GM12872 (cell line): ENCODE data around the gene PUDP.

Experiments used
- TF ChIP-seq, protein P1 (sequence below): IDR thresholded peaks from 3 replicates; pipeline ENCODE4 v1.5.1; 2011; ENCODE audit warnings: low read depth, mild to moderate bottlenecking, low read length, moderate library complexity; ENCODE audit not compliant: insufficient read depth

The PUDP gene

DNA sequence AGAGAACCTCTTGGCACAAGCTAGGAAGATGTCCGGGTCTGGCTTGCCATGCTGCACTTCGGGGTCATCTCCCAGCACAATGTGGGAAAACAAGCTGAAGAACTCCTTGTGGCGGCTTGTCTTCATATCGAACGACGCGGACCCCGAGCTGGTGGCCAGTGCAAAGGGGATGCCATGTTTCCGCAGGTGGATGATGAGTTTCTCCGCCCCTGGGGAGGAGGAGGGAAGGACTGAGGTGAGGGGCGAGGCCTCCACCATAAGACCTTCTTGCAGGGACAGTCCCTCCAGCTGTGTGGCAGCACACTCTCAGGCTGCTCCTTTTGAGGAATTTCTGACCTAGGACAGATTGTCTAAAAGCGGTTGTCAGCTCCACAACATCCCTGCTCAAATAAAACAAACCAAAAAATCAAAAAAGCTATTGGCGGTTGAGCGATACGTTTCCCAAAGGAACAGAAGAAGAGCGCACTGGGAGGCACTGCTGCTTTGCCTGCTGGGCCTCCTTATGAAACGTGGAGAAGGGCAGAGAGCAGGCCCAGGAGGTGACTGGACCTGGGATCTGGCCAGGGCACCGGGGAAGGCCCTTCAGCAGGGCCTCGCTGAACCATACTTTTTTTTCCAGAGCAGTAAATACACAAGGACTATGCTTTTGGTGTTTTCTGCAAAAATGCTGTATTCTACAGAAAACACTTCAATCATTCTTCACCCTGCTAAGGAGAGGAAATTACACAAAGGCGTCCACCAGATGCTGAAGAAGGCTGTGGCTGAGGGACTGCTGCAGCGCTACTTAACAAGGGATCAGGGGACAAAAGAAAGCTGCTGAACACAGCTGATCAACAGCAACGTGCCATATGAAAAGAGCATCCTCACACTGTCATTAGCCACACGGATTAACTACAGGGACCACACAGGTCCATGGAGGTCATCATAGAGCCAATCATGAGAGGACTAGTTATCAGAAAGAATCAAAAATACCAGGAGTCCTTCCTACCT is 70.4 kb downstream of the PUDP start:
- TF ChIP-seq, protein P1, sequence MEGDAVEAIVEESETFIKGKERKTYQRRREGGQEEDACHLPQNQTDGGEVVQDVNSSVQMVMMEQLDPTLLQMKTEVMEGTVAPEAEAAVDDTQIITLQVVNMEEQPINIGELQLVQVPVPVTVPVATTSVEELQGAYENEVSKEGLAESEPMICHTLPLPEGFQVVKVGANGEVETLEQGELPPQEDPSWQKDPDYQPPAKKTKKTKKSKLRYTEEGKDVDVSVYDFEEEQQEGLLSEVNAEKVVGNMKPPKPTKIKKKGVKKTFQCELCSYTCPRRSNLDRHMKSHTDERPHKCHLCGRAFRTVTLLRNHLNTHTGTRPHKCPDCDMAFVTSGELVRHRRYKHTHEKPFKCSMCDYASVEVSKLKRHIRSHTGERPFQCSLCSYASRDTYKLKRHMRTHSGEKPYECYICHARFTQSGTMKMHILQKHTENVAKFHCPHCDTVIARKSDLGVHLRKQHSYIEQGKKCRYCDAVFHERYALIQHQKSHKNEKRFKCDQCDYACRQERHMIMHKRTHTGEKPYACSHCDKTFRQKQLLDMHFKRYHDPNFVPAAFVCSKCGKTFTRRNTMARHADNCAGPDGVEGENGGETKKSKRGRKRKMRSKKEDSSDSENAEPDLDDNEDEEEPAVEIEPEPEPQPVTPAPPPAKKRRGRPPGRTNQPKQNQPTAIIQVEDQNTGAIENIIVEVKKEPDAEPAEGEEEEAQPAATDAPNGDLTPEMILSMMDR: no peak

DNA sequence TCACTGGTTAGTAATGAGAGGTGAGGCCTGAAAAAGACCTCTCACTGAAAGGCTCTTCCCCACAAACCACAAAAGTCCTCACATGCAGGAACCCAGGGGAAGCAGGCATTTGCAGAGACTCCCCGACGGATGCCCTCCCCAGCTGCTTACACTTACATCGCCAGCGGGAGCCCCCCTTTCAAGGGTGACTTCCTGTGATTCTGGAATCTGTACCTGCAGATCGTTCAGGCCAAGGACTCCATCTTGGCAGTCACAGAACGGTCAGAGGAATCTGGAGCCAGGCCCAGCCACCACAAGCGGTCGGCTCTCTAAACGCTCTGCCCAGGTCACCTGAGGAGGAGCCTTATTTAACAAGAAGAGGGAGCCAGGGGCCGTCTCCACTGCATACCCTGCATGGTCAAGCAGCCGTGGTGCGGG is 71.7 kb downstream of the PUDP start:
- TF ChIP-seq, protein P1: no peak

DNA sequence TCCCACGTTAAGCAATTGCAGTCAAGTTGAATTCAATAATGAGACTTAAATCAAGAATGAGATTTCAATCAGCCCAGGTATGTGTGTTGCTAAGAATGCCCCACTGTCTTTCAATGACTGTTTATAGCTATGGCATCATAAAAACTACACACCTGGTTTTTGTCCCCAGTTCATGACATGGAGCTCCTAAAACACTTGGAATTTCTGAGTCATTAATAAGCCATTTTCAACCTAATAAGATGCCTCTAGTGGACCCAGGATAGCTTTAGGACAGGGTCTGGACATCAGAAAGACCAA is 73.1 kb downstream of the PUDP start:
- TF ChIP-seq, protein P1: no peak

DNA sequence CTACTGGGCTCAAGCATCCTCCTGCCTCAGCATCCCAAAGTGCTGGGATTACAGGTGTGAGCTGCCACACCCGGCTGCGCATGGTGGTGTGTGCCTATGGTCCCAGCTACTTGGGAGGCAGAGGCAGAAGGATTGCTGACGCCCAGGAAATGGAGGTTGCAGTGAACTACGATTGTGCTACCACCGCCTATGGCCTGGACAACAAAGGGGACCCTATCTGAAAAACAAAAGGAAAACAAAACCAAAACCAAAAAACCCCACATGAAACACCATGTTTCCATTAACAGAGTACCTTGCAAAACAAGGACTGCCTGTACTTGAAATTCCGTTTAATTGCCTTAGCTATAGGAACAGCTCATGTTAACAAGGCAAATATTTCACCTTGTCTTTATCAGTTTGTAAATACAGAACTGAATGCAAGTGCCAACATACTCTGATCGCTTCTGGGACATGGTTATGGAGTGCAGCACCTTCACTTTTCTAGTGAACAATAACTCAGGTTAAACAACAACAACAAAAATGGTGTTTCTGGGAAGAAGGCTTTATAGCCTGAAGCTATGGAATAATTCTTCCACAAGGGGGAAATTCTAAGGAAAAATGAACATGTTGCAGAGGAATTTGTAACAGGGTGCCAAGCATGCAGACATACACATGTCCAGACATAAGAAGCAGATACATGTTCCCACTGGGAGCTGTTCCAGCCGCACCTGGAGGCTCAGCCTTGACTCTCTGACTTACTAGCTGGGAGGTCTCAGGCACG is 73.6 kb downstream of the PUDP start:
- TF ChIP-seq, protein P1: no peak

- TF ChIP-seq, protein P1: no peak
These were observed 74.6 kb downstream of the PUDP start for GRCh38 chrX:7073336-7073735.

DNA sequence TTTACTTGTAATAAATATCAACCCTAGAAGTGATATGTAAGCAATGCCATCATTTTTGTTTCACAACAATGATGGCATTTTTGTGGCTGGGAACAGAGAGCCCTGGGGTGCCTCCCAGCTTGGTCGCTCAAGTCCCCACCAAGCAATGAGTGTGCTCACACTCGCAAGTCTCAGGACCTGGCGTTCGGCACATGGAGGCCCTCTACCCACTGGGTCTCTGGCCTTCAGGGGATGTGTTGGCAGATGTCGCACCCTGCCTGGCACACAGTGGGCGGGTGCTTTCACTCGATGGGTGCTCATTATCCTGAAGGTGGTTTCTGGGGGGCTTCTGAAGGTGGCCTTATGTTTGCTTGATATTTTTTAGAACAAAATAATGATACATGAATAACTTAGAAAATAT is 75.1 kb downstream of the PUDP start:
- TF ChIP-seq, protein P1: no peak

- TF ChIP-seq, protein P1: no peak
These were observed 76.6 kb downstream of the PUDP start for GRCh38 chrX:7071390-7071789.
